RWPE2 (cell line): ENCODE data around the gene KCTD20.
A peak's percentile ranks its signal among the peaks of the same experiment; 100 is the strongest.

ENCODE experiments used
- ATAC-seq: fragments of 200-7000 bp; cut with Tn5 transposase; 3 replicates; pipeline ENCODE4 v1.9.1; 2021; ENCODE audit warnings: low read depth
- DNase-seq: peaks from one replicate; pipeline ENCODE4 v3.0.0-alpha.2; 2020; ENCODE audit warnings: low spot score
- H3K27ac ChIP-seq: fragments of 450-650 bp; 2 replicates; pipeline ENCODE4 v1.5.1; 2017; ENCODE audit warnings: mild to moderate bottlenecking; ENCODE audit not compliant: poor library complexity, severe bottlenecking
- H3K27me3 ChIP-seq: fragments of 250-450 bp; sonication (Bioruptor Pico); 2 replicates; pipeline ENCODE4 v1.5.1; 2021; ENCODE audit warnings: mild to moderate bottlenecking, moderate library complexity; ENCODE audit not compliant: insufficient read depth, poor library complexity, severe bottlenecking
- H3K36me3 ChIP-seq: fragments of 250-450 bp; sonication (Bioruptor Pico); 2 replicates; pipeline ENCODE4 v1.5.1; 2020; ENCODE audit warnings: low read depth, mild to moderate bottlenecking, moderate library complexity
- H3K4me1 ChIP-seq: fragments of 250-450 bp; sonication (Bioruptor Pico); 2 replicates; pipeline ENCODE4 v1.5.1; 2021; ENCODE audit warnings: mild to moderate bottlenecking, moderate library complexity; ENCODE audit not compliant: insufficient read depth, poor library complexity, severe bottlenecking
- H3K4me3 ChIP-seq: fragments of 250-450 bp; sonication (Bioruptor Pico); 2 replicates; pipeline ENCODE4 v1.5.1; 2021; ENCODE audit warnings: mild to moderate bottlenecking, moderate library complexity; ENCODE audit not compliant: severe bottlenecking
- H3K9me3 ChIP-seq: fragments of 250-450 bp; sonication (Bioruptor Pico); 2 replicates; pipeline ENCODE4 v1.5.1; 2021; ENCODE audit warnings: mild to moderate bottlenecking, moderate library complexity; ENCODE audit not compliant: severe bottlenecking
- CTCF ChIP-seq: fragments of 450-650 bp; IDR thresholded peaks from one replicate; pipeline ENCODE4 v1.5.1; 2017; ENCODE audit warnings: mild to moderate bottlenecking, moderate library complexity; ENCODE audit not compliant: poor library complexity, severe bottlenecking

The KCTD20 gene

GRCh38 chr6:36493859-36494258, 51.1 kb downstream of the KCTD20 start:
- no peaks in the 10 kb centered on the region for H3K4me1 ChIP-seq
- DNase-seq (no peak), ATAC-seq (0 out of 3 replicates have a peak, but pooled peaks have one; percentile 27)
- no peaks in the 10 kb centered on the region for H3K9me3 ChIP-seq
- no peaks in the 10 kb centered on the region for H3K27me3 ChIP-seq
- H3K36me3 ChIP-seq = peaks cover 47% of the 10 kb centered on the region
- H3K27ac ChIP-seq = no peak overlapping the region
- TF ChIP-seq CTCF = no peak
- no peak overlapping the region for H3K4me3 ChIP-seq

- Histone ChIP-seq H3K27me3 (no peaks in the 10 kb centered on the region), H3K27ac (no peak overlapping the region), H3K9me3 (no peaks in the 10 kb centered on the region), H3K4me3 (no peak overlapping the region), H3K4me1 (no peaks in the 10 kb centered on the region), H3K36me3 (peaks cover 43% of the 10 kb centered on the region)
- DNase-seq (no peak), ATAC-seq (no peak)
- TF ChIP-seq CTCF = no peak
These were observed 52.3 kb downstream of the KCTD20 start for GRCh38 chr6:36495086-36495485.

GRCh38 chr6:36499918-36500317, 57.1 kb downstream of the KCTD20 start:
- Histone ChIP-seq H3K9me3 (no peaks in the 10 kb centered on the region), H3K36me3 (peaks cover 44% of the 10 kb centered on the region), H3K4me3 (no peak overlapping the region), H3K27ac (no peak overlapping the region), H3K27me3 (no peaks in the 10 kb centered on the region), H3K4me1 (no peaks in the 10 kb centered on the region)
- no peak for DNase-seq
- TF ChIP-seq CTCF = no peak
- no peak for ATAC-seq

- Histone ChIP-seq H3K27me3 (no peaks in the 10 kb centered on the region), H3K4me1 (peaks cover 6% of the 10 kb centered on the region), H3K27ac (no peak overlapping the region), H3K36me3 (peaks cover 47% of the 10 kb centered on the region), H3K4me3 (no peak overlapping the region), H3K9me3 (no peaks in the 10 kb centered on the region)
- ATAC-seq (no peak), DNase-seq (no peak)
- TF ChIP-seq CTCF = no peak
These were observed 58.9 kb downstream of the KCTD20 start for GRCh38 chr6:36501686-36502085.

- peaks cover 34% of the 10 kb centered on the region for H3K36me3 ChIP-seq
- peaks cover 6% of the 10 kb centered on the region for H3K4me1 ChIP-seq
- no peak overlapping the region for H3K27ac ChIP-seq
- H3K4me3 ChIP-seq = no peak overlapping the region
- DNase-seq = no peak
- H3K27me3 ChIP-seq = no peaks in the 10 kb centered on the region
- H3K9me3 ChIP-seq = no peaks in the 10 kb centered on the region
- TF ChIP-seq CTCF = no peak
- no peak for ATAC-seq
These were observed 61.4 kb downstream of the KCTD20 start for GRCh38 chr6:36504181-36504580.
